Astrocyte (in vitro differentiated cells and primary cell): ENCODE measurements around the gene IRF2. TPM values are rescaled to one million over a fixed set of nuclear protein-coding genes. Genes with fewer than 3 reads are reported as not detected.

Experiments used
- DNase-seq: peaks from one replicate; pipeline ENCODE4 v3.0.0-alpha.2; 2010; ENCODE audit warnings: low read depth
- FAIRE-seq: peaks from 2 replicates; lab custom pipeline; 2011; peaks lifted over from hg19 to GRCh38; lab: Jason Lieb, UNC
- H2AFZ ChIP-seq: 2 replicates; pipeline ENCODE4 v1.6.0; 2012; ENCODE audit warnings: low read depth, low read length, inconsistent platforms
- H3K27ac ChIP-seq: 2 replicates; pipeline ENCODE4 v1.5.1; 2011; ENCODE audit warnings: low read depth, low read length, inconsistent platforms
- H3K27me3 ChIP-seq: 2 replicates; pipeline ENCODE4 v1.6.0; 2011; ENCODE audit warnings: low read length, inconsistent platforms; ENCODE audit not compliant: insufficient read depth
- H3K36me3 ChIP-seq: 2 replicates; pipeline ENCODE4 v1.5.1; 2011; ENCODE audit warnings: low read length, inconsistent platforms; ENCODE audit not compliant: insufficient read depth
- H3K4me1 ChIP-seq: 2 replicates; pipeline ENCODE4 v1.5.1; 2011; ENCODE audit warnings: low read length, inconsistent platforms; ENCODE audit not compliant: insufficient read depth
- H3K4me2 ChIP-seq: 2 replicates; pipeline ENCODE4 v1.6.0; 2012; ENCODE audit warnings: low read length, inconsistent platforms
- H3K4me3 ChIP-seq: 2 replicates; pipeline ENCODE4 v1.5.1; 2011; ENCODE audit warnings: low read depth, mild to moderate bottlenecking, low read length, inconsistent platforms; ENCODE audit not compliant: insufficient read depth
- H3K79me2 ChIP-seq: 2 replicates; pipeline ENCODE4 v1.6.0; 2012; ENCODE audit warnings: mild to moderate bottlenecking, low read length, inconsistent platforms; ENCODE audit not compliant: insufficient read depth
- H3K9ac ChIP-seq: 2 replicates; pipeline ENCODE4 v1.6.0; 2012; ENCODE audit warnings: mild to moderate bottlenecking, low read length, inconsistent platforms
- H3K9me3 ChIP-seq: 2 replicates; pipeline ENCODE4 v1.5.1; 2012; ENCODE audit warnings: low read depth, mild to moderate bottlenecking, low read length, inconsistent platforms; ENCODE audit not compliant: insufficient read depth
- H4K20me1 ChIP-seq: 2 replicates; pipeline ENCODE4 v1.6.0; 2012; ENCODE audit warnings: low read length, inconsistent platforms; ENCODE audit not compliant: insufficient read depth
- H3K27ac Mint-ChIP-seq: one replicate; pipeline ENCODE4 v1.8.0; 2021; ENCODE audit warnings: mild to moderate bottlenecking, mixed read lengths; ENCODE audit not compliant: unreplicated experiment
- H3K27me3 Mint-ChIP-seq: one replicate; pipeline ENCODE4 v1.8.0; 2021; ENCODE audit warnings: low read depth, mixed read lengths; ENCODE audit not compliant: unreplicated experiment
- H3K36me3 Mint-ChIP-seq: one replicate; pipeline ENCODE4 v1.8.0; 2021; ENCODE audit warnings: low read depth, mixed read lengths; ENCODE audit not compliant: unreplicated experiment
- H3K4me1 Mint-ChIP-seq: one replicate; pipeline ENCODE4 v1.8.0; 2021; ENCODE audit warnings: low read depth, mixed read lengths; ENCODE audit not compliant: unreplicated experiment
- H3K4me3 Mint-ChIP-seq: one replicate; pipeline ENCODE4 v1.8.0; 2021; ENCODE audit warnings: mild to moderate bottlenecking, moderate library complexity, mixed read lengths; ENCODE audit not compliant: unreplicated experiment
- H3K9me3 Mint-ChIP-seq: one replicate; pipeline ENCODE4 v1.8.0; 2021; ENCODE audit warnings: mild to moderate bottlenecking, mixed read lengths; ENCODE audit not compliant: unreplicated experiment
- CTCF ChIP-seq: IDR thresholded peaks from 2 replicates; pipeline ENCODE4 v1.5.1; 2011; ENCODE audit warnings: low read depth, mild to moderate bottlenecking, inconsistent platforms, low read length, moderate library complexity; ENCODE audit not compliant: insufficient read depth
- EZH2 ChIP-seq: IDR thresholded peaks from 2 replicates; pipeline ENCODE4 v1.6.1; 2012; ENCODE audit warnings: mild to moderate bottlenecking, low read length, inconsistent platforms; ENCODE audit not compliant: insufficient read depth
- total RNA-seq: library from RNA; stranded (reverse); gene quantifications from 2 replicates; pipeline ENCODE4 v1.2.1, GENCODE V29; 2021

Gene IRF2
- total RNA-seq, 1 donor from 2014 or later: 12.6 TPM

- TF ChIP-seq CTCF: no peak
- no peak for TF ChIP-seq EZH2
- H3K4me2 ChIP-seq: peak overlapping the region; percentile 16
- H3K4me3 ChIP-seq: no peak overlapping the region
- H4K20me1 ChIP-seq: no peaks in the 10 kb centered on the region
- no peaks in the 10 kb centered on the region for H3K79me2 ChIP-seq
- H3K36me3 ChIP-seq: no peaks in the 10 kb centered on the region
- no peak for DNase-seq
- no peaks in the 10 kb centered on the region for H3K27me3 Mint-ChIP-seq
- peaks cover 13% of the 10 kb centered on the region for H3K36me3 Mint-ChIP-seq
- H3K27ac ChIP-seq: peak overlapping the region; percentile 22
- no peak overlapping the region for H3K9ac ChIP-seq
- FAIRE-seq: peak; percentile 56
- H3K9me3 ChIP-seq: no peaks in the 10 kb centered on the region
- peaks cover 19% of the 10 kb centered on the region for H3K4me1 Mint-ChIP-seq
- no peaks in the 10 kb centered on the region for H3K9me3 Mint-ChIP-seq
- no peaks in the 10 kb centered on the region for H3K27me3 ChIP-seq
- H3K4me3 Mint-ChIP-seq: no peak overlapping the region
- H2AFZ ChIP-seq: no peak overlapping the region
- peaks cover 28% of the 10 kb centered on the region for H3K4me1 ChIP-seq
- no peak overlapping the region for H3K27ac Mint-ChIP-seq
Measured at GRCh38 chr4:184403384-184403781, 71.0 kb downstream of the IRF2 start.

- Histone ChIP-seq H3K27me3 (no peaks in the 10 kb centered on the region), H3K4me3 (no peak overlapping the region), H4K20me1 (no peaks in the 10 kb centered on the region), H2AFZ (no peak overlapping the region), H3K4me2 (no peak overlapping the region), H3K9me3 (no peaks in the 10 kb centered on the region), H3K9ac (no peak overlapping the region), H3K4me1 (peaks cover 23% of the 10 kb centered on the region), H3K79me2 (no peaks in the 10 kb centered on the region), H3K36me3 (no peaks in the 10 kb centered on the region), H3K27ac (peak overlapping the region; percentile 22)
- no peak for TF ChIP-seq EZH2
- TF ChIP-seq CTCF: no peak
- DNase-seq (no peak), FAIRE-seq (peak; percentile 20)
- no peak overlapping the region for H3K4me3 Mint-ChIP-seq
- no peaks in the 10 kb centered on the region for H3K27me3 Mint-ChIP-seq
- H3K36me3 Mint-ChIP-seq: peaks cover 16% of the 10 kb centered on the region
- no peak overlapping the region for H3K27ac Mint-ChIP-seq
- H3K4me1 Mint-ChIP-seq: peaks cover 13% of the 10 kb centered on the region
- H3K9me3 Mint-ChIP-seq: no peaks in the 10 kb centered on the region
Measured at GRCh38 chr4:184402740-184403383, 71.5 kb downstream of the IRF2 start.

GRCh38 chr4:184402239-184402638 lies 72.1 kb downstream of the IRF2 start:
- H3K27ac ChIP-seq: no peak overlapping the region

More at GRCh38 chr4:184402239-184402638, 72.1 kb downstream of the IRF2 start:
- Histone ChIP-seq H3K9me3 (no peaks in the 10 kb centered on the region), H3K4me1 (peaks cover 17% of the 10 kb centered on the region), H4K20me1 (no peaks in the 10 kb centered on the region), H3K27me3 (no peaks in the 10 kb centered on the region), H2AFZ (no peak overlapping the region), H3K9ac (no peak overlapping the region), H3K4me2 (no peak overlapping the region), H3K79me2 (no peaks in the 10 kb centered on the region), H3K4me3 (no peak overlapping the region), H3K36me3 (no peaks in the 10 kb centered on the region)
- Mint-ChIP-seq H3K36me3 (peaks cover 19% of the 10 kb centered on the region), H3K9me3 (no peaks in the 10 kb centered on the region), H3K27ac (no peak overlapping the region), H3K4me3 (no peak overlapping the region), H3K4me1 (peaks cover 8% of the 10 kb centered on the region), H3K27me3 (no peaks in the 10 kb centered on the region)
- DNase-seq (no peak), FAIRE-seq (no peak)
- no peak for TF ChIP-seq EZH2
- TF ChIP-seq CTCF: no peak
